H1 (cell line): Measurements from ENCODE around the gene MMP28. TPM values are rescaled to one million over a fixed set of nuclear protein-coding genes. Genes with fewer than 3 reads are reported as not detected.
"Not testable (repeated sequence)": the region's sequence is repeated elsewhere in the genome, so short reads cannot be mapped to it uniquely, and the experiment has no call there.

Source experiments
- CTCF ChIA-PET: fragments of 300-600 bp; sonication (Branson Sonifier 250); formaldehyde crosslinking; loops from one replicate; lab custom pipeline; 2021; ENCODE audit not compliant: partially characterized antibody; lab: Charles Lee
- POLR2A ChIA-PET: fragments of 300-600 bp; sonication (Branson Sonifier 250); formaldehyde crosslinking; loops from one replicate; lab custom pipeline; 2021; ENCODE audit warnings: inconsistent platforms; ENCODE audit not compliant: partially characterized antibody; lab: Charles Lee
- DNase-seq, 2 experiments: peaks; one replicate each; pipeline versions ENCODE4 v3.0.0 to v3.0.0-alpha.2; 2010 to 2022; ENCODE audit warnings: low spot score in 2 of 2, low read depth in 1 of 2, mixed read lengths in 1 of 2
- FAIRE-seq: peaks from 2 replicates; lab custom pipeline; 2011; peaks lifted over from hg19 to GRCh38; lab: Jason Lieb, UNC
- H2AFZ ChIP-seq: 2 replicates; pipeline ENCODE4 v1.8.1; 2012; ENCODE audit warnings: low read length, inconsistent platforms
- H2AK5ac ChIP-seq: 2 replicates; pipeline ENCODE4 v1.6.1; 2013; ENCODE audit warnings: low read depth, low read length
- H2BK120ac ChIP-seq: replicated peaks from 2 replicates; pipeline ENCODE3; 2013; ENCODE audit warnings: low read depth, low read length, inconsistent platforms
- H2BK12ac ChIP-seq: 2 replicates; pipeline ENCODE4 v1.6.1; 2013; ENCODE audit warnings: low read depth, low read length
- H2BK15ac ChIP-seq: 2 replicates; pipeline ENCODE4 v1.6.1; 2013; ENCODE audit warnings: low read length
- H2BK20ac ChIP-seq: 2 replicates; pipeline ENCODE4 v1.6.1; 2013; ENCODE audit warnings: low read length
- H2BK5ac ChIP-seq: 2 replicates; pipeline ENCODE4 v1.6.1; 2013; ENCODE audit warnings: low read depth, low read length
- H3K14ac ChIP-seq: 2 replicates; pipeline ENCODE4 v1.6.1; 2013; ENCODE audit warnings: inconsistent platforms; ENCODE audit not compliant: insufficient read length
- H3K18ac ChIP-seq: 2 replicates; pipeline ENCODE4 v1.6.1; 2013; ENCODE audit warnings: low read length; ENCODE audit errors: extremely low read depth
- H3K23ac ChIP-seq: 2 replicates; pipeline ENCODE4 v1.6.1; 2013; ENCODE audit warnings: inconsistent platforms; ENCODE audit not compliant: insufficient read length
- H3K23me2 ChIP-seq: 2 replicates; pipeline ENCODE4 v1.6.1; 2013; ENCODE audit warnings: low read depth, low read length
- H3K27ac ChIP-seq: 2 replicates; pipeline ENCODE4 v1.6.1; 2011; ENCODE audit warnings: low read depth, low read length, inconsistent platforms
- H3K27me3 ChIP-seq, 4 experiments: replicated peaks in 1 of 4; 1 replicate in 1 of 4; 2 replicates in 3 of 4; pipeline versions ENCODE4 v1.6.1 to v1.8.1; 2011 to 2013; ENCODE audit warnings: low read length in 3 of 4, mild to moderate bottlenecking in 3 of 4, inconsistent platforms in 2 of 4, mixed read lengths in 2 of 4, moderate library complexity in 1 of 4; ENCODE audit not compliant: control insufficient read depth in 3 of 4, insufficient read depth in 3 of 4; ENCODE audit errors: extremely low read depth in 1 of 4
- H3K36me3 ChIP-seq, 4 experiments: 2 replicates each; pipeline versions ENCODE4 v1.6.1 to v1.8.1; 2011 to 2013; ENCODE audit warnings: mild to moderate bottlenecking in 4 of 4, low read length in 3 of 4, moderate library complexity in 2 of 4, control low read depth in 1 of 4, inconsistent platforms in 1 of 4; ENCODE audit not compliant: insufficient read depth in 4 of 4, control insufficient read depth in 2 of 4
- H3K4ac ChIP-seq: replicated peaks from 2 replicates; pipeline ENCODE3; 2013; ENCODE audit warnings: low read length, low read depth, mixed read lengths, inconsistent platforms; ENCODE audit not compliant: insufficient read length
- H3K4me1 ChIP-seq, 4 experiments: replicated peaks in 1 of 4; 1 replicate in 1 of 4; 2 replicates in 3 of 4; pipeline versions ENCODE4 v1.6.1 to v1.8.1; 2011 to 2013; ENCODE audit warnings: low read length in 3 of 4, inconsistent platforms in 2 of 4, mixed read lengths in 1 of 4; ENCODE audit not compliant: insufficient read depth in 4 of 4, control insufficient read depth in 3 of 4
- H3K4me2 ChIP-seq, 2 experiments: 2 replicates each; pipeline versions ENCODE4 v1.6.1 to v1.8.1; 2011 to 2013; ENCODE audit warnings: low read depth in 2 of 2, low read length in 2 of 2, control low read depth in 1 of 2, inconsistent platforms in 1 of 2, mild to moderate bottlenecking in 1 of 2; ENCODE audit not compliant: insufficient read depth in 1 of 2
- H3K4me3 ChIP-seq, 4 experiments: fragments of 200-600, 300-600 bp in 1 of 4; sonication (generic), shearing (Covaris generic), sonication (Bioruptor Twin) in 1 of 4; 2 replicates each; pipeline versions ENCODE4 v1.5.1 to v1.8.1; 2011 to 2016; ENCODE audit warnings: low read length in 4 of 4, low read depth in 3 of 4, control low read depth in 2 of 4, inconsistent platforms in 2 of 4, mild to moderate bottlenecking in 2 of 4, mixed read lengths in 1 of 4, moderate library complexity in 1 of 4; ENCODE audit not compliant: insufficient read depth in 2 of 4; ENCODE audit errors: extremely low read depth in 1 of 4
- H3K56ac ChIP-seq: replicated peaks from 2 replicates; pipeline ENCODE3; 2013; ENCODE audit warnings: low read depth, mild to moderate bottlenecking, mixed read lengths, low read length, inconsistent platforms; ENCODE audit not compliant: insufficient read length
- H3K79me1 ChIP-seq: 2 replicates; pipeline ENCODE4 v1.6.1; 2013; ENCODE audit warnings: low read depth, low read length, control low read depth
- H3K79me2 ChIP-seq, 2 experiments: 2 replicates each; pipeline versions ENCODE4 v1.6.1 to v1.8.1; 2012 to 2013; ENCODE audit warnings: low read length in 2 of 2, mild to moderate bottlenecking in 2 of 2, inconsistent platforms in 1 of 2; ENCODE audit not compliant: insufficient read depth in 2 of 2, control insufficient read depth in 1 of 2
- H3K9ac ChIP-seq, 4 experiments: replicated peaks in 1 of 4; 1 replicate in 1 of 4; 2 replicates in 3 of 4; pipeline versions ENCODE4 v1.6.1 to v1.8.1; 2011 to 2013; ENCODE audit warnings: low read depth in 3 of 4, low read length in 3 of 4, control low read depth in 2 of 4, mild to moderate bottlenecking in 2 of 4, moderate library complexity in 2 of 4, inconsistent platforms in 1 of 4; ENCODE audit errors: extremely low read depth in 1 of 4
- H3K9me3 ChIP-seq, 2 experiments: 2 replicates each; pipeline versions ENCODE4 v1.6.1 to v1.8.1; 2012 to 2013; ENCODE audit warnings: mild to moderate bottlenecking in 2 of 2, moderate library complexity in 2 of 2, control low read depth in 1 of 2, inconsistent platforms in 1 of 2, low read depth in 1 of 2, low read length in 1 of 2, mixed read lengths in 1 of 2; ENCODE audit not compliant: insufficient read depth in 2 of 2
- H4K20me1 ChIP-seq, 2 experiments: replicated peaks in 1 of 2; 2 replicates each; pipeline versions ENCODE3 to v1.8.1; 2011 to 2013; ENCODE audit warnings: inconsistent platforms in 2 of 2, low read length in 2 of 2, mild to moderate bottlenecking in 1 of 2; ENCODE audit not compliant: insufficient read depth in 2 of 2, control insufficient read depth in 1 of 2
- H4K5ac ChIP-seq: 2 replicates; pipeline ENCODE4 v1.6.1; 2013; ENCODE audit warnings: low read length, low read depth, mixed read lengths, inconsistent platforms; ENCODE audit not compliant: insufficient read length
- H4K8ac ChIP-seq: 2 replicates; pipeline ENCODE4 v1.8.0; 2013; ENCODE audit warnings: mild to moderate bottlenecking, moderate library complexity, low read length, inconsistent platforms; ENCODE audit not compliant: insufficient read depth; ENCODE audit errors: extremely low read depth
- H4K91ac ChIP-seq: replicated peaks from 2 replicates; pipeline ENCODE3; 2013; ENCODE audit warnings: low read length, mixed read lengths, inconsistent platforms; ENCODE audit not compliant: insufficient read length
- CHD1 ChIP-seq: IDR thresholded peaks from 2 replicates; pipeline ENCODE4 v1.6.1; 2012; ENCODE audit warnings: low read depth, low read length, improper control_type of control experiment
- EZH2 ChIP-seq: fragments of 200-600 bp; sonication (generic); IDR thresholded peaks from 2 replicates; pipeline ENCODE4 v1.7.1; 2012; ENCODE audit warnings: low read depth, mild to moderate bottlenecking, moderate library complexity, low read length, inconsistent platforms; ENCODE audit not compliant: severe bottlenecking
- SP2 ChIP-seq: IDR thresholded peaks from 2 replicates; pipeline ENCODE4 v1.6.1; 2012; ENCODE audit warnings: mild to moderate bottlenecking, low read length, inconsistent platforms
- TAF7 ChIP-seq: optimal IDR thresholded peaks from 2 replicates; pipeline ENCODE3; 2011; ENCODE audit warnings: low read depth, mild to moderate bottlenecking, inconsistent platforms, low read length, moderate library complexity, borderline replicate concordance
- WGBS, 2 experiments: shearing (Covaris generic) in 1 of 2; methylation state at CpG; one replicate each; pipeline versions ENCODE4 v1.1.6 to v1.1.7; 2013 to 2015; ENCODE audit warnings: low lambda C conversion rate in 2 of 2, mixed read lengths in 2 of 2, inconsistent platforms in 1 of 2, low coverage in 1 of 2, missing lambda C conversion rate in 1 of 2; ENCODE audit not compliant: insufficient replicate concordance in 2 of 2, insufficient coverage in 1 of 2, insufficient read length in 1 of 2; ENCODE audit errors: extremely low coverage in 1 of 2, missing lambda C conversion rate in 1 of 2; 5-methylcytosine and 5-hydroxymethylcytosine counted together
- polyA plus RNA-seq, 7 experiments: library from polyadenylated mRNA; depleted of rRNA in 3 of 7; stranded (reverse) in 5 of 7; unstranded in 2 of 7; fragments of >200 nt in 5 of 7; fragments of 200-250 nt in 2 of 7; gene quantifications; 1 replicate in 5 of 7; 2 replicates in 1 of 7; 4 replicates in 1 of 7; pipeline versions ENCODE4 v1.2.1 to v1.2.3, GENCODE V29; 2011 to 2013; ENCODE audit warnings: missing spikeins in 2 of 7, mixed read lengths in 2 of 7
- total RNA-seq: library from RNA; stranded (reverse); fragmentation: NEBNext Ultra II Directional; extraction: Animal tissue kit (Norgen Biotek cat#: 25700); gene quantifications from 2 replicates; pipeline ENCODE4 v1.2.1, GENCODE V29; 2021

The MMP28 gene
- total and polyA plus RNA-seq, 2 of the 8 experiments (the other 6 are each of a cell fraction or from before 2014, with no cell fraction given): not detected

DNA sequence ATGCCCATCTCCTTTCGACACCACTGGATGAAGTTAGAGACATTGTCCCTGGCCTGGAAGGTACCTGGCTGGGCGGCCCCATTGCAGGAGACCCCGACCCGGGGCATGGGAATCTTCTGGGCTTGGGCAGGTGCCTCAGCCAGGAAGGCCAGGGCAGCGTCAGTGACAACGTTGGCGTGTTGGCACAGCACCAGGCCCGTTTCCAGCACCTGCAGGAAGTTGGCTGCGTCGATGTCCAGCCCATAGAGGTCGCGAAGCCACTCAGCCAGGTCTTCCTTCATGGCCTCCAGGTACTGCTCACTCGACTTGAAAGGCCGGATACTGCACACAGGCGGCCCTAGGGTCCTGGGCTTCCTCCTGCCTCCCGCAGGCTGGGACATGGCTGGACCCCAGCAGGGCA, 43.0 kb downstream of the MMP28 start (continued):
- TF ChIP-seq EZH2 (no peak), SP2 (no peak), CHD1 (no peak), TAF7 (no peak)

DNA sequence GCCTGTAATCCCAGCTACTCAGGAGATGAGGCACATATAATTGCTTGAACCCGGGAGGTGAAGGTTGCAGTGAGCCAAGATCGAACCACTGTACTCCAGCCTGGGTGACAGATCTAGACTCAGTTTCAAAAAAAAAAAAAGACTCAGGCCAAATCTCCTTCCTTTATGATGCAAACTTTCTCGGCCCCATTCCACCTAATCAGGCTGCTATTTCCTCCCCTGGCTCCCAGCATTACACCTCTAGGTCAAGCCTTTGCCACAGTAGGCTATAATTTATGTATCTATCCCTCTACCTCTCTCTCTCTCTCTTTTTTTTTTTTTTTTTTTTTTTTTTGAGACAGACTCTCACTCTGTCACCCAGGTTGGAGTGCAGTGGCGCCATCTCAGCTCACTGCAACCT, 43.9 kb downstream of the MMP28 start:
- ChIA-PET POLR2A (interaction anchor here (1.4 kb wide), 1 partner anchor 13 kb away, joined by 5 read pairs; no protein-coding TSS in a partner anchor), CTCF (interaction anchor here (1.0 to 8.4 kb wide), 3 partner anchors 11 to 160 kb away, joined by 3 to 83 read pairs (median 3); partner anchors contain the start of gene C17orf50)
- H2BK5ac ChIP-seq: not testable (repeated sequence)

More for the DNA sequence above, 43.9 kb downstream of the MMP28 start:
- not testable (repeated sequence) for H3K27ac ChIP-seq, H2BK20ac ChIP-seq, H4K5ac ChIP-seq, H3K79me1 ChIP-seq, H3K4me2 ChIP-seq, H3K23ac ChIP-seq, H3K36me3 ChIP-seq, H3K18ac ChIP-seq, FAIRE-seq, H2BK15ac ChIP-seq, H2BK120ac ChIP-seq, H3K4ac ChIP-seq, H3K23me2 ChIP-seq, H2AK5ac ChIP-seq, H3K14ac ChIP-seq, DNase-seq, H2BK12ac ChIP-seq, H4K8ac ChIP-seq, H2AFZ ChIP-seq, H3K79me2 ChIP-seq, H3K9me3 ChIP-seq, H3K56ac ChIP-seq, H4K91ac ChIP-seq, H3K9ac ChIP-seq, H3K4me3 ChIP-seq, H4K20me1 ChIP-seq
- Histone ChIP-seq H3K4me1 (peaks cover 0 to 12% (median 5%) of the 10 kb centered on the region in 4 experiments; a peak in 5 of 7 replicates), H3K27me3 (peaks cover 2 to 19% (median 12%) of the 10 kb centered on the region in 4 experiments; a peak in 6 of 7 replicates)
- 86% methylated on average over 3 of the region's 4 CpGs; no CpG with 5 or more reads in 1 of the 2 experiments for WGBS, 2 experiments
